DND-41 (cell line): ENCODE results near the gene SETBP1.

Experiments used
- ATAC-seq: fragments of 200-7000 bp; cut with Tn5 transposase; 3 replicates; pipeline ENCODE4 v1.9.1; 2021; ENCODE audit warnings: low read depth; ENCODE audit not compliant: insufficient read depth
- DNase-seq: peaks from one replicate; pipeline ENCODE4 v3.0.0-alpha.2; 2020
- H2AFZ ChIP-seq: 2 replicates; pipeline ENCODE4 v1.6.0; 2012; ENCODE audit warnings: low read depth, low read length
- H3K27ac ChIP-seq: 2 replicates; pipeline ENCODE4 v1.5.1; 2012; ENCODE audit warnings: low read length, inconsistent platforms
- H3K27me3 ChIP-seq: fragments of 200-600 bp; sonication (generic); 2 replicates; pipeline ENCODE4 v1.6.0; 2012; ENCODE audit warnings: low read length, mild to moderate bottlenecking, inconsistent platforms; ENCODE audit not compliant: insufficient read depth, poor library complexity
- H3K36me3 ChIP-seq: 2 replicates; pipeline ENCODE4 v1.5.1; 2012; ENCODE audit warnings: low read length, inconsistent platforms; ENCODE audit not compliant: insufficient read depth
- H3K4me1 ChIP-seq: 2 replicates; pipeline ENCODE4 v1.5.1; 2012; ENCODE audit warnings: mild to moderate bottlenecking, low read length; ENCODE audit not compliant: insufficient read depth
- H3K4me2 ChIP-seq: 2 replicates; pipeline ENCODE4 v1.6.0; 2012; ENCODE audit warnings: mild to moderate bottlenecking, moderate library complexity, low read length, inconsistent platforms; ENCODE audit not compliant: insufficient read depth
- H3K4me3 ChIP-seq, 2 experiments: fragments of 200-600 bp in 1 of 2; shearing (Covaris generic) in 1 of 2; 2 replicates each; pipeline ENCODE4 v1.5.1; 2012 to 2016; ENCODE audit warnings: inconsistent platforms in 2 of 2, low read length in 2 of 2, mild to moderate bottlenecking in 2 of 2, low read depth in 1 of 2, moderate library complexity in 1 of 2
- H3K79me2 ChIP-seq: 2 replicates; pipeline ENCODE4 v1.6.0; 2012; ENCODE audit warnings: low read length, inconsistent platforms; ENCODE audit not compliant: insufficient read depth
- H3K9ac ChIP-seq: 2 replicates; pipeline ENCODE4 v1.6.0; 2012; ENCODE audit warnings: low read depth, mild to moderate bottlenecking, inconsistent platforms, low read length, moderate library complexity
- H3K9me3 ChIP-seq: 2 replicates; pipeline ENCODE4 v1.5.1; 2012; ENCODE audit warnings: low read length, moderate library complexity, mild to moderate bottlenecking, inconsistent platforms; ENCODE audit not compliant: insufficient read depth, severe bottlenecking
- H4K20me1 ChIP-seq: 2 replicates; pipeline ENCODE4 v1.6.0; 2012; ENCODE audit warnings: low read length; ENCODE audit not compliant: insufficient read depth
- CTCF ChIP-seq: IDR thresholded peaks from 2 replicates; pipeline ENCODE4 v1.5.1; 2012; ENCODE audit warnings: borderline replicate concordance, low read length, moderate library complexity, mild to moderate bottlenecking; ENCODE audit not compliant: poor library complexity, severe bottlenecking; ENCODE audit errors: extremely low read depth
- EZH2 ChIP-seq: IDR thresholded peaks from 3 replicates; pipeline ENCODE4 v1.6.1; 2012; ENCODE audit warnings: borderline replicate concordance, low read depth, mild to moderate bottlenecking, moderate library complexity, low read length, inconsistent platforms; ENCODE audit not compliant: severe bottlenecking

SETBP1 gene

DNA sequence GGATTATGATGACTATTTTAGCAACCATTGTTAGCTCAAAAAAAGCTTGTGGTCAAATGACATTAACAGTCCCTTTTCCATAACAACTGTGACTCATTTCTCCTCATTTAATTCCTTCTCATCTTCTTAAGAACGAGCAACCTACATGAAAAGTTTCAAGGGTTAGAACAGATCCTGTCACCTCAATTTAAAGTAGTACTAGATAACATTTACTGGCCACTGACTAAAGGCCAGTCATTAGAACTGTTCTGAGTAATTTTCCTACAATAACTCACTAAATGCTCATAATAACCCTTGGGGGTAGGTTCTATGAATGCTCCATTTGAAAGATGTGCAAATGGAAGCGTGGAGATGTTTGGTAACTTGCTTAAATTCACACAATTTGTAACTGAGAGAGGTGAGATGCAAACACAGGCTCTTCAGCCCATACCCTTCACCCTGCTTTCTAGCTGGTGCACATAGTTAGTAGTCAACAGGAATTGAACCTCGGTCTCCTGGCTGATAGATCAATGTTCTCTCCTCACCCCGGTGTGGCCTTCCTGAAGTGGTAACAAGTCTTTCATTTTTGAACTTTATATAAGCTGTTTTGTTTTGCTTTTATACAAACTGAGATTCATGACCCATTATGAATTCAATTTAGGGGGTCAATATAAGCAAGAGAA lies 212.5 kb downstream of the SETBP1 start:
- Histone ChIP-seq H4K20me1 (no peaks in the 10 kb centered on the region), H3K4me3 (no peak overlapping the region), H2AFZ (no peak overlapping the region), H3K4me1 (no peaks in the 10 kb centered on the region), H3K27me3 (no peaks in the 10 kb centered on the region), H3K9me3 (peaks cover 7% of the 10 kb centered on the region), H3K36me3 (no peaks in the 10 kb centered on the region; the same call in 1 of the 2 replicates), H3K79me2 (no peaks in the 10 kb centered on the region), H3K27ac (no peak overlapping the region), H3K9ac (no peak overlapping the region), H3K4me2 (no peak overlapping the region)
- ATAC-seq (no peak), DNase-seq (no peak)
- TF ChIP-seq EZH2 (no peak), CTCF (no peak)

- Histone ChIP-seq H3K9ac (no peak overlapping the region), H3K4me1 (no peaks in the 10 kb centered on the region), H4K20me1 (no peaks in the 10 kb centered on the region), H3K79me2 (no peaks in the 10 kb centered on the region), H2AFZ (no peak overlapping the region), H3K36me3 (no peaks in the 10 kb centered on the region; the same call in 1 of the 2 replicates), H3K27me3 (no peaks in the 10 kb centered on the region), H3K4me3 (no peak overlapping the region), H3K9me3 (peaks cover 7% of the 10 kb centered on the region), H3K4me2 (no peak overlapping the region), H3K27ac (no peak overlapping the region)
- no peak for DNase-seq
- ATAC-seq, result no peak
- TF ChIP-seq EZH2, result no peak
- no peak for TF ChIP-seq CTCF
Measured at GRCh38 chr18:44893966-44894365, 213.3 kb downstream of the SETBP1 start.

DNA sequence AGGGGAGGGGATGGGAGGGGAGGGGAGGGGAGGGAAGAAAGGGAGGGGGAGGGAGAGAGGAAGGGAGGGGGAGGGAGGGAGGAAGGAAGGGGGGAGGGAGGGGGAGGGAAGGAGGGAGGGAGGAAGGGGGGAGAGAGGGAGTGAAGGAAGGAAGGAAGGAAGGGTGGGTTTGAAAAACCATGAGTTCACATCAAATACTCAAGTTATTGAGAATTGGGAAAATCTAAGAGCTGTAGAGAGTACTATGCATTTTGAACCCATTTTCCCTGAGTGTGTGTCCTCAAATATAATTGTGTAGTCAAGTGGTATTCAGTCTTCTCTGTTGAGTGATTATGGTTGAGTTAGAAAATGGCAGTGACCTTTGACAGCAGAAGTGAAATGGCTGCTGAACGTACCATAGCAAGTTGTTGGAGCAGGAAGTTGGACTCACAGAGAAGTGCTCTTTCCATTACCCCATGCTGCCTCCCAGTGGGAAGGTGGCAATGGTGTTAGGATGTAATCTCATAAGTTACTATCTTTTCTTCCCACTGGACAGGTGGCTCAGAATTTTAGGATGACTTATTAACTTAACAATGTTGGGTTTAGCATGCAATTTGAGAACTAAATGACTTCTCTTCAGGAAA lies 214.6 kb downstream of the SETBP1 start:
- Histone ChIP-seq H3K4me3 (no peak overlapping the region), H2AFZ (no peak overlapping the region), H3K9ac (no peak overlapping the region), H3K4me1 (no peaks in the 10 kb centered on the region), H3K9me3 (peaks cover 7% of the 10 kb centered on the region), H3K27ac (no peak overlapping the region), H3K79me2 (no peaks in the 10 kb centered on the region), H3K4me2 (no peak overlapping the region), H4K20me1 (no peaks in the 10 kb centered on the region), H3K36me3 (no peaks in the 10 kb centered on the region; the same call in 1 of the 2 replicates), H3K27me3 (no peaks in the 10 kb centered on the region)
- DNase-seq (peak; percentile 30), ATAC-seq (peak; percentile 61; the same call in 2 of the 3 replicates)
- peak; percentile 47 for TF ChIP-seq CTCF
- no peak for TF ChIP-seq EZH2

DNA sequence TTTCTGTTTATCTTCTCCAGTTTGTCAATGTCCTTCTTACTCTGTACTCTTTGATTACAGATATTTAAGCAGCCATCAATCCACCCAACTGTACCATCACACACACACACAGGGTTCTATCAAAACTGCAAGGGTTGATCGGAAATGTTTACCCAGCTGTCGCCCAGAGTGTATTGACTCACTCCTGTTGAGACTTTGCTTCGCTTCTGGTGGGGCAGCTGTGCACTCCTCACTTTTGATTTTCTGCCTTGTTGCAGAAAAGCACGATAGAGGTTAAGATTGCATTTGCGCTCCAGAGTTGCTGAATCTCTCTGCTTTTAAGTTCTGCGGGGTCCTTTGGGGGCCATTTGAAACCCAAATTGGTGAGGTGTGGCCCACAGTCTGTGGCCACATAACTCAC lies 216.2 kb downstream of the SETBP1 start:
- TF ChIP-seq CTCF, result no peak
- TF ChIP-seq EZH2, result no peak
- no peaks in the 10 kb centered on the region for H3K27me3 ChIP-seq
- no peaks in the 10 kb centered on the region for H3K4me1 ChIP-seq
- no peak overlapping the region for H3K27ac ChIP-seq
- H3K9me3 ChIP-seq, result no peaks in the 10 kb centered on the region
- no peak overlapping the region for H2AFZ ChIP-seq
- no peak overlapping the region for H3K9ac ChIP-seq
- no peaks in the 10 kb centered on the region for H3K36me3 ChIP-seq
- no peak for DNase-seq
- no peak overlapping the region for H3K4me3 ChIP-seq
- H4K20me1 ChIP-seq, result no peaks in the 10 kb centered on the region
- H3K79me2 ChIP-seq, result no peaks in the 10 kb centered on the region
- no peak overlapping the region for H3K4me2 ChIP-seq
- no peak for ATAC-seq
